Coronary artery (tissue), 2 donors: ENCODE measurements around the gene DDX49.
"Not testable (repeated sequence)": the region's sequence is repeated elsewhere in the genome, so short reads cannot be mapped to it uniquely, and the experiment has no call there.

Experiments used
- DNase-seq: peaks from one replicate; pipeline ENCODE4 v3.0.0-alpha.2; 2017; ENCODE audit warnings: low spot score
- H3K27ac ChIP-seq, 2 donors: fragments of 200-600 bp; sonication (generic); one replicate each; pipeline ENCODE4 v1.5.1; 2016 to 2019
- H3K4me3 ChIP-seq: fragments of 200-600 bp; sonication (generic); 2 replicates; pipeline ENCODE4 v1.5.1; 2016; ENCODE audit warnings: mild to moderate bottlenecking, moderate library complexity
- CTCF ChIP-seq: fragments of 200-600 bp; sonication (generic); IDR thresholded peaks from one replicate; pipeline ENCODE4 v1.5.1; 2019; ENCODE audit warnings: antibody characterized with exemption

The DDX49 gene

GRCh38 chr19:18897094-18898029 is 22.2 kb upstream of the DDX49 start:
- Histone ChIP-seq H3K4me3 (no peak overlapping the region), H3K27ac (peak overlapping the region in 1 of 2 donors; percentile 28)
- no peak for DNase-seq
- TF ChIP-seq CTCF: no peak

- no peak for TF ChIP-seq CTCF
- no peak for DNase-seq
- no peak overlapping the region for H3K4me3 ChIP-seq
- H3K27ac ChIP-seq: peak overlapping the region in 1 of 2 donors; percentile 28
These were observed 21.4 kb upstream of the DDX49 start for GRCh38 chr19:18898081-18898606.

- H3K27ac ChIP-seq: peak overlapping the region in 1 of 2 donors; percentile 28
- H3K4me3 ChIP-seq: no peak overlapping the region
- no peak for DNase-seq
- TF ChIP-seq CTCF: no peak
These were observed 20.7 kb upstream of the DDX49 start for GRCh38 chr19:18898607-18899408.

GRCh38 chr19:18899624-18900560 is 19.6 kb upstream of the DDX49 start:
- Histone ChIP-seq H3K27ac (no peak overlapping the region), H3K4me3 (no peak overlapping the region)
- no peak for TF ChIP-seq CTCF
- no peak for DNase-seq

GRCh38 chr19:18900700-18901481 is 18.6 kb upstream of the DDX49 start:
- Histone ChIP-seq H3K4me3 (no peak overlapping the region), H3K27ac (no peak overlapping the region)
- DNase-seq: no peak
- no peak for TF ChIP-seq CTCF

- no peak for DNase-seq
- Histone ChIP-seq H3K4me3 (no peak overlapping the region), H3K27ac (no peak overlapping the region)
- TF ChIP-seq CTCF: no peak
These were observed 18.0 kb upstream of the DDX49 start for GRCh38 chr19:18901491-18901890.

GRCh38 chr19:18902519-18902918 is 17.0 kb upstream of the DDX49 start:
- not testable (repeated sequence) for DNase-seq, H3K4me3 ChIP-seq, H3K27ac ChIP-seq
